ENCODE data around the gene ATP2A3.

GRCh38 chr17:3968015-3968414 lies 3.8 kb upstream of the ATP2A3 start:
- TF ChIP-seq POLR2A (IDR thresholded peaks at IDR 0.05; ENCODE audit: low read depth, low read length) (no peak), POLR2AphosphoS5 (IDR thresholded peaks at IDR 0.05; ENCODE audit: low read depth, low read length) (no peak), TAF1 (IDR thresholded peaks at IDR 0.05; ENCODE audit: low read depth, low read length) (no peak)

Data from GM12891 (cell line).